Ascending aorta (tissue), 2 donors: ENCODE results near the gene EMC8. TPM values are rescaled to one million over a fixed set of nuclear protein-coding genes. Genes with fewer than 3 reads are reported as not detected.

ENCODE experiments used
- DNase-seq, 2 donors: peaks; one replicate each; pipeline ENCODE4 v3.0.0-alpha.2; 2019; ENCODE audit warnings: low spot score in 2 of 2
- H3K27ac ChIP-seq, 2 donors: fragments of 200-600 bp; sonication (generic); one replicate each; pipeline ENCODE4 v1.5.1; 2016 to 2017; ENCODE audit warnings: mild to moderate bottlenecking in 1 of 2
- H3K27me3 ChIP-seq: fragments of 200-600 bp; sonication (generic); one replicate; pipeline ENCODE4 v1.5.1; 2017
- H3K36me3 ChIP-seq, 2 donors: fragments of 200-600 bp; sonication (generic); one replicate each; pipeline ENCODE4 v1.5.1; 2016
- H3K4me1 ChIP-seq, 2 donors: fragments of 200-600 bp; sonication (generic); one replicate each; pipeline ENCODE4 v1.5.1; 2016 to 2017; ENCODE audit warnings: mild to moderate bottlenecking in 1 of 2
- H3K4me3 ChIP-seq, 2 donors: fragments of 200-600 bp; sonication (generic); one replicate each; pipeline ENCODE4 v1.5.1; 2016 to 2017; ENCODE audit warnings: mild to moderate bottlenecking in 1 of 2
- H3K9me3 ChIP-seq, 2 donors: fragments of 200-600 bp; sonication (generic); one replicate each; pipeline ENCODE4 v1.5.1; 2016
- CTCF ChIP-seq, 3 experiments: fragments of 200-600 bp in 2 of 3; fragments of 450-650 bp in 1 of 3; sonication (generic) in 2 of 3; IDR thresholded peaks; one replicate each; pipeline ENCODE4 v1.5.1; 2016 to 2019; ENCODE audit warnings: antibody characterized with exemption in 3 of 3, mild to moderate bottlenecking in 1 of 3, moderate library complexity in 1 of 3
- intact Hi-C: fragments of 100-400 bp; cut with DNase I; formaldehyde crosslinking; loops from one replicate; pipeline ENCODE4 v1.15.1; 2023
- total RNA-seq: library from RNA; depleted of rRNA; stranded (reverse); fragments of >200 nt; gene quantifications from one replicate; pipeline ENCODE4 v1.1.0, GENCODE V29; 2016

Gene EMC8
- total RNA-seq, 1 donor from 2014 or later = 11.9 TPM

GRCh38 chr16:85728879-85729278, 70.5 kb downstream of the EMC8 start:
- H3K4me1 ChIP-seq = no peaks in the 10 kb centered on the region
- no peak for TF ChIP-seq CTCF (IDR thresholded peaks at IDR 0.05)
- intact Hi-C loops = no loop called here
- no peaks in the 10 kb centered on the region for H3K9me3 ChIP-seq
- no peak overlapping the region for H3K4me3 ChIP-seq
- H3K27ac ChIP-seq = no peak overlapping the region
- no peaks in the 10 kb centered on the region for H3K36me3 ChIP-seq
- no peaks in the 10 kb centered on the region for H3K27me3 ChIP-seq
- no peak for DNase-seq

Other genes starting within 250 kb of the EMC8 start
- 120 TPM for gene GSE1, start 186.2 kb downstream of the EMC8 start, total RNA-seq
- not detected for gene GINS2, start 110.6 kb downstream of the EMC8 start, total RNA-seq
- not detected for gene C16orf74, start 48.4 kb downstream of the EMC8 start, total RNA-seq
- gene COX4I1, start 151 bp upstream of the EMC8 start, total RNA-seq = 148 TPM
- gene IRF8, start 99.6 kb upstream of the EMC8 start, total RNA-seq = 20.0 TPM